ENCODE measurements around the gene SORCS2.

DNA sequence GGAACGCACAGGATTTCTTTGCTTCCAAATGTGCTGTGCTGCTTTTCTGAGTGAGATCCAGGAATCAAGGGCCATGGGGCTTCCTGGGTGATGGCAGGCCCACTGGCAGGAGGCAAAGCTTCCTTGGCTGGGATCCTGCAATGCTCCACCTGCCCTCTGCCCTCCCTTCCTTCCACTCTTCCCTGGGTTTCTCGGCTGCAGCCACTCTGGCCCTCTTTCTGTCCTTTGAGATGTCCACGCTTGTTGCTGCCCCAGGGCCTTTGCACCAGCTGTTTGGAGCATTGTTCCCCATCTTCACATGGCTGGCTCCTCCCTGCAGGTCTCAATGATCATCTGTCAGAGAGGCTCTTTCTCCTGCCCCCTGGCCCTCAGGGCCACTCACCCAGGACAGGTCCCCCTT, 163.5 kb downstream of the SORCS2 start:
- TF ChIP-seq ZNF335 (CRISPR knock-in tag; IDR thresholded peaks at IDR 0.05) (no peak), NR3C1 (CRISPR knock-in tag; IDR thresholded peaks at IDR 0.05) (no peak), ZNF512B (CRISPR knock-in tag; IDR thresholded peaks at IDR 0.05; ENCODE audit: borderline replicate concordance) (no peak), FOXC1 (CRISPR knock-in tag; IDR thresholded peaks at IDR 0.05; ENCODE audit: borderline replicate concordance) (no peak), ZNF740 (CRISPR knock-in tag; IDR thresholded peaks at IDR 0.05) (no peak), EHMT2 (IDR thresholded peaks at IDR 0.05; ENCODE audit: borderline replicate concordance, low read depth, low read length) (no peak), ZNF570 (CRISPR knock-in tag; IDR thresholded peaks at IDR 0.05; ENCODE audit: borderline replicate concordance) (no peak), MTA3 (CRISPR knock-in tag; IDR thresholded peaks at IDR 0.05) (no peak), SKIL (CRISPR knock-in tag; IDR thresholded peaks at IDR 0.05; ENCODE audit: borderline replicate concordance) (no peak), ARID2 (CRISPR knock-in tag; IDR thresholded peaks at IDR 0.05; ENCODE audit: borderline replicate concordance) (no peak), PRDM4 (CRISPR knock-in tag; IDR thresholded peaks at IDR 0.05; ENCODE audit: borderline replicate concordance) (no peak), POLR2A (IDR thresholded peaks at IDR 0.05; ENCODE audit: insufficient read depth in 1 of 2, low read depth in 2 of 2, low read length in 2 of 2) (no peak)
- TF ChIP-seq, protein P1, sequence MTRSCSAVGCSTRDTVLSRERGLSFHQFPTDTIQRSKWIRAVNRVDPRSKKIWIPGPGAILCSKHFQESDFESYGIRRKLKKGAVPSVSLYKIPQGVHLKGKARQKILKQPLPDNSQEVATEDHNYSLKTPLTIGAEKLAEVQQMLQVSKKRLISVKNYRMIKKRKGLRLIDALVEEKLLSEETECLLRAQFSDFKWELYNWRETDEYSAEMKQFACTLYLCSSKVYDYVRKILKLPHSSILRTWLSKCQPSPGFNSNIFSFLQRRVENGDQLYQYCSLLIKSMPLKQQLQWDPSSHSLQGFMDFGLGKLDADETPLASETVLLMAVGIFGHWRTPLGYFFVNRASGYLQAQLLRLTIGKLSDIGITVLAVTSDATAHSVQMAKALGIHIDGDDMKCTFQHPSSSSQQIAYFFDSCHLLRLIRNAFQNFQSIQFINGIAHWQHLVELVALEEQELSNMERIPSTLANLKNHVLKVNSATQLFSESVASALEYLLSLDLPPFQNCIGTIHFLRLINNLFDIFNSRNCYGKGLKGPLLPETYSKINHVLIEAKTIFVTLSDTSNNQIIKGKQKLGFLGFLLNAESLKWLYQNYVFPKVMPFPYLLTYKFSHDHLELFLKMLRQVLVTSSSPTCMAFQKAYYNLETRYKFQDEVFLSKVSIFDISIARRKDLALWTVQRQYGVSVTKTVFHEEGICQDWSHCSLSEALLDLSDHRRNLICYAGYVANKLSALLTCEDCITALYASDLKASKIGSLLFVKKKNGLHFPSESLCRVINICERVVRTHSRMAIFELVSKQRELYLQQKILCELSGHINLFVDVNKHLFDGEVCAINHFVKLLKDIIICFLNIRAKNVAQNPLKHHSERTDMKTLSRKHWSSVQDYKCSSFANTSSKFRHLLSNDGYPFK (CRISPR knock-in tag; IDR thresholded peaks at IDR 0.05; ENCODE audit: borderline replicate concordance): no peak
- TF ChIP-seq, protein P2, sequence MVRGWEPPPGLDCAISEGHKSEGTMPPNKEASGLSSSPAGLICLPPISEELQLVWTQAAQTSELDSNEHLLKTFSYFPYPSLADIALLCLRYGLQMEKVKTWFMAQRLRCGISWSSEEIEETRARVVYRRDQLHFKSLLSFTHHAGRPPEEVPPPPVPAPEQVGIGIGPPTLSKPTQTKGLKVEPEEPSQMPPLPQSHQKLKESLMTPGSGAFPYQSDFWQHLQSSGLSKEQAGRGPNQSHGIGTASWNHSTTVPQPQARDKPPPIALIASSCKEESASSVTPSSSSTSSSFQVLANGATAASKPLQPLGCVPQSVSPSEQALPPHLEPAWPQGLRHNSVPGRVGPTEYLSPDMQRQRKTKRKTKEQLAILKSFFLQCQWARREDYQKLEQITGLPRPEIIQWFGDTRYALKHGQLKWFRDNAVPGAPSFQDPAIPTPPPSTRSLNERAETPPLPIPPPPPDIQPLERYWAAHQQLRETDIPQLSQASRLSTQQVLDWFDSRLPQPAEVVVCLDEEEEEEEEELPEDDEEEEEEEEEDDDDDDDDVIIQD (CRISPR knock-in tag; IDR thresholded peaks at IDR 0.05; ENCODE audit: low read depth): no peak
